C4-2B (cell line): ENCODE results near the gene BMP2.

Source experiments
- CTCF ChIP-seq: fragments of 450-650 bp; conservative IDR thresholded peaks from 2 replicates; pipeline ENCODE4 v1.5.1; 2017; ENCODE audit warnings: mild to moderate bottlenecking
- ZFX ChIP-seq: fragments of 450-650 bp; IDR thresholded peaks from 2 replicates; pipeline ENCODE4 v1.6.1; 2017

- TF ChIP-seq CTCF (no peak), ZFX (no peak)
These were observed 2.7 kb downstream of the BMP2 start for GRCh38 chr20:6769903-6770785.
